Stimulated activated CD4-positive, alpha-beta T cell treated with anti-CD3 and anti-CD28 coated beads, Interleukin-15, amount 100 ng/mL, for 48 hours (primary cell): ENCODE results near the gene EFCAB11.
"Not testable (repeated sequence)": the region's sequence is repeated elsewhere in the genome, so short reads cannot be mapped to it uniquely, and the experiment has no call there.

Experiments
- DNase-seq, 2 donors: peaks; one replicate each; pipeline ENCODE4 v3.0.0-alpha.2; 2020; ENCODE audit warnings: low read depth in 2 of 2

The EFCAB11 gene

DNA sequence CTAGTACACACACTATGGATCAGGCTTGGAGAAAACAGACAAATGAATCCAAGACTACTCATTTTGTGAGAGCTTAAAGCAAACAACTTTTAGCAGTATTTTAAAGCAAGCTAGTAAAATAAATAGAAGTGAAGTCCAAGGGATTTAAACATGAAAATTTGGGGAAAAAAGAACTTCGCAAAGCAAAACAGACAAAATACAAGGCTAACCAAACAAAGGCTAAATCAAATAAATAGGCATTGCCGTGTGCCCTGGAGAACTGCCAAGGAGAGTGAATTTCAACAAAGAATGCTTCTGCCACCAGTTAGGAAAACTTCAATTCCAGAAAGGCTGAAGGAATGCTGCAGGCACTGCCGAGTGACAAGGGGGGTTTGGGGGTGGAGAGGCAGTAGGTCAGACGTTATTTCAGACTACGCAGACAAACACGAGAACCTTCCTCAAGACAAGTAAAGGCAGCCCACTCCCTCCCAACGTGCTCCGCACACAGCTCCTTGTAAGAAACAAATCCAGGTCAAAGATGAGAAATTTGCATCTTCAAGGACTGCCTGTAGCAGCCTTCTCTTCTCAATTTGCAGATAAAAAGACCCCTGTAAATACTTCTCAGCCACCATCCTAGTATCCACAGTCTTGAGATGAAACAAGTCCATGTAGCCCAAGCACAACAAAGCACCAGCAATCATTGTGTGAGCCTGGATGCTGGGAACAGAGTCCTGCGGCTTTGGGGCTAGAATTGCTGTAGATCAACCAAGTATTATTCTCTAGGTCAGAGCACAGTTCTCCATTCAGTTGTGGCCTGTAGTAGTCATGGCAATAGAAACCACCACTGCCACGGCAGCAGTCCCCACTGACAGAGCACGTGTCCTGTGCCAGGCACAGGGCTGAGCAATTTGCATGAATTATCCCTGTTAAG is 43.3 kb downstream of the EFCAB11 start:
- no peak for DNase-seq

GRCh38 chr14:89910691-89911009 is 43.9 kb downstream of the EFCAB11 start:
- no peak for DNase-seq

GRCh38 chr14:89909586-89909985 is 44.9 kb downstream of the EFCAB11 start:
- DNase-seq = no peak

- DNase-seq = no peak
Measured at GRCh38 chr14:89908712-89909450, 45.6 kb downstream of the EFCAB11 start.

DNA sequence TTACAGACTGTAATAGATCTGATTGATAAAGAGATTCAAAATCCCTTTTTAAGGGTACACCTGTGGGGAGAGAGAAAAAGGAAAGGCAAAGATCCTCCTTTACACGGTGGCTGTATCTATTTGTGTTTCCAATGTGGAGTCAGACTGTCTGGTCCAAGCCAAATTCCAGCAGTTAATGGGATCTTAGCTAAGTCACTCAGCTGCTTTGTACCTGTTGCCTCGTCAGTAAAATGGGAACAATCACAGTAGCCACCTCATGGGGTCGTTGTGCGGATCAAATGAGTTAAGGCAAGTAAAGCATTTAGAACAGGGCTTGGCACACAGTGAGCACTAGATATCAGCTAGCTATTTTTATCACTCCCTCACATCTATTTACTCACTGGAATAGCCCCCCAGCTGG is 46.9 kb downstream of the EFCAB11 start:
- no peak for DNase-seq

- DNase-seq = no peak
Measured at GRCh38 chr14:89906000-89906399, 48.5 kb downstream of the EFCAB11 start.

DNA sequence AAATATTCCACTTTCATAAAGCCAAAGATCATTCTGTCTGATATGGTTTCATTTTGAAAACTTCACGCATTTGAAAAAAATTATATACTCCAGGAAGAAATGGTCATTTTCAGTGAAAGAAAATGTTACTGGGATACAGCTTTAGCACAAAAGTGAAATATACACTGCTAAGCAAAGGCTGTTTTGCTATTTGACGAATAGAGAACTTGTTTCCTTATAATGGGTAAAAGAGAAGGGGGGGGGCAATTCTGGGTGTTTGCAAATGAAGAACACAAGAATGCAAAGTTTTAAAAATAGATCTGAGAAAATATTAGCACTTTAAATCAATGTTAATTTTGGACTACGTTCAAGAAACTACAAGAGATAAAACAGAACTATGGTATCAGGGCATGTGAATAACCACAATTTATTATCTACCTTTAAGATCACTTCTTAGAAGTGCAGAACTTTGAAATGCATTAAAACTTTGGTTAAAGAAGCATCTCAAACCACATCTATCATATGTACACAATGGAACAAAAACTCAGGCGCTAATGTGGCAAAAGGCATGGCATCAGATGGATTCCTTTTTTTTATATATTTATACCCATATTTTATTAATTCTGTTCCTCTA is 51.1 kb downstream of the EFCAB11 start:
- no peak for DNase-seq

DNA sequence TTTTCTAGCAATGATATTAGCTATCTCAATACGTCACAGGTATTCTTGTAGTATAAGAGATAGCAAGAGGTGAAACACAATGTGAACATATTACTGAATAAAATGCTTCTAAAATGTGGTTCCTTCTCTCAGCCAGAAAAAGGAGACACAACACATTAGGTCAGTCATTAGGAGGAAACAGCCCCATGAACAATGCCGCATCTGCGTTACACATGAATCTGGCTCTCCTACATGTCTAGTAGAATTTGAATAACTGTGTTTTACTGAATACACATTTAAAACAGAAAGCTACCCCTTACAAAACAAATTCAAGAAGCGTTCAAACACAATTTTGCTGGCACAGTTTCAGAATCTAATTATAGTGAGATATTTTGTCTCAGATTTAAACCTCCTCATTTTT is 51.6 kb downstream of the EFCAB11 start:
- no peak for DNase-seq

DNA sequence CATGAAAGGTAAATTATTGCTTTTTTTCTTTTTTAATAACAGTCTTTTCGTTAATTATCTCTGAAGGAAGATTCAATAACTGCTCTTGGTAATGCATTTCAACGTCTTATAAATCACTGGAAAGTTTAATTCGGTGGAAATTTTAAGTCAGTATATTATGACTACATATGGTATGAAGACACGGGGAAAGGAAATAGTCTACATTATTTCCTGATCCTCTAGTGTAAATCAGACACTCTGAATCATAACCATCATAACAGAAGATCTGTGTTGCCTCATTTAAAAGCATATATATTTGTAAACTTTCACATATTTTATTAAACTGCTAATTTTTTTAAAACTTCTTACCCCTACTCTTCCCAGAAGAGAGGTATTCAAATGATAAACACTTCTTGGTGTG is 53.7 kb downstream of the EFCAB11 start:
- DNase-seq = no peak

GRCh38 chr14:89899917-89900663 is 54.4 kb downstream of the EFCAB11 start:
- DNase-seq = no peak

DNA sequence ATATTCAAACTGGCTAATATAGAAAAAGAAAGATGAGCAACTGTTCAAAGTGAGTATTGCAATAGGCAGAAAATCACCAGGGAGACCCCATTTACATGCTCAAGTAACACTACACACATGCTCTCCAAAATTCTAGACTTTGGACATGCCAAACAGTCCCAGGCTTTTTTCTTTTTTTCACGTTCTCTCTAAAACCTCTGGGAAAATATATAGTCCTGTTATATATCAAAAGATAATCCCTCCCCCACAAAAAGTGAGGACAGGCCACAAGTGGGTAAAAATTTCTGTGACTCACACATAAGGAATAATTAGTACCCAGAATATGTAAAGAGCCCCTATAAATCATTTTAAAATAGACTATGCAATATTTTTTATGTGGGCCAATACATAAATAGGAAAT is 55.2 kb downstream of the EFCAB11 start:
- DNase-seq = no peak

DNA sequence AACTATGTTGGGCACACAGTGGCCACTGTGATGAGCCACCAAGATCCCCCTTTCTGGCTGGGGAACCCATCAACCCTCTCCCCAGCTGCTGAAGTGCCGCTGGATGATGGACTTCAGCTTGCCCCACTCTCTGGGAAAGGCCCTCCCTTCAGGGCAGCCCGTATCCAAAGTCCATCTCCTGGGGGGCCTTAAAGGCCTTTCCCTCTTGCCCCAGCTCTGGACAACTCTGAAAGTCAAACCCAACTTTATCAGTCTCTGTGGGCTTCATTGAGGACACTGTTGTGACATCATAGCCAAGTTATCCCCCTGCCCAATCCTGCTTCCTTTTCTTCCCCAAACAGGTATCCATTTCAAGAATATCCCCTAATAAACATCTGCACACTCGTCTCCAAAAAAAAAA is 61.1 kb downstream of the EFCAB11 start:
- not testable (repeated sequence) for DNase-seq

DNA sequence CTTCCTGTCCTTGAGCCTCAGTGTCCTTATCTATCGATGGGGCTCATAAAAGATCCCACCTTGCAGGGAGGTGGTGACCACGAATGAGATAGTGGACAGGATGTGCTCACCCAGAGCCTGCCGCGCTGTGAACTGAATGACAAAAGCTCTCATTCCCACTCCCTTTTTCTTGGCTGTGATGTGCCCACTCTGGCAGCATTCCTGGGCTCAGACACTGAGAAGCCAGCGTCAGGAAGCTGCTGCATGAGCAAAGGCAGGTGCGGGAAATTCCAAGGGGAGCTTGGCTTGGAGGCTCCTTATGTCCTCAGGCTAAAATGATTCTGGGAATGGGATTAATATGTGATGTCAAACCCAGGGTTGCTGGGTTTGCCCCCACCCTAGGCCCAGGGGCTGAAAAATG is 61.6 kb downstream of the EFCAB11 start:
- no peak for DNase-seq

DNA sequence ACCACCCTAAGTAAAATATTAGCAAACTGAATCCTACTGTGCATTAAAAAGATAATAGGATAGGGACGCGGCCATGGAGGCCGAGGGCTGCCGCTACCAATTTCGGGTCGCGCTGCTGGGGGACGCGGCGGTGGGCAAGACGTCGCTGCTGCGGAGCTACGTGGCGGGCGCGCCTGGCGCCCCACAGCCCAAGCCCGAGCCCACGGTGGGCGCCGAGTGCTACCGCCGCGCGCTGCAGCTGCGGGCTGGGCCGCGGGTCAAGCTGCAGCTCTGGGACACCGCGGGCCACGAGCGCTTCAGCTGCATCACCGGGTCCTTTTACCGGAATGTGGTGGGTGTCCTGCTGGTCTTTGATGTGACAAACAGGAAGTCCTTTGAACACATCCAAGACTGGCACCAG is 62.8 kb downstream of the EFCAB11 start:
- DNase-seq = not testable (repeated sequence)

DNA sequence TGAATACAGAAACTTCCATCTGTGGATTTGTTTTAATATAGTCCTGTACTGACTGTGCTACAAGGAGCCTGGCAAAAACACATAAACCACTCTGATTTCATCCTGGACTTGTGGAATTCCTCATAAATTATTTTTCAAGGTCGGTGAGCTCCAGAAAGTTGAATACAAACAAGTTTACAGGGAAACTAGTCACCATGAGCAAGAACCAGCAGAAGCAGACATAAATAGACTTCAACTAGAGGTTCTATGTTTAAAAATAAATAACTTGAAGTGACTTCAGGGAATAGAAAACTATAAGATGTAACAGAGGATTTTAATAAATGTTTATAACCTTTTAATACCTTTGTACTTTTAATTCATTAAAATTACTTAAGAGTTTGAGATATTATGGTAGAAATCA is 63.5 kb downstream of the EFCAB11 start:
- DNase-seq = no peak

- no peak for DNase-seq
Measured at GRCh38 chr14:89890589-89890988, 63.9 kb downstream of the EFCAB11 start.

DNA sequence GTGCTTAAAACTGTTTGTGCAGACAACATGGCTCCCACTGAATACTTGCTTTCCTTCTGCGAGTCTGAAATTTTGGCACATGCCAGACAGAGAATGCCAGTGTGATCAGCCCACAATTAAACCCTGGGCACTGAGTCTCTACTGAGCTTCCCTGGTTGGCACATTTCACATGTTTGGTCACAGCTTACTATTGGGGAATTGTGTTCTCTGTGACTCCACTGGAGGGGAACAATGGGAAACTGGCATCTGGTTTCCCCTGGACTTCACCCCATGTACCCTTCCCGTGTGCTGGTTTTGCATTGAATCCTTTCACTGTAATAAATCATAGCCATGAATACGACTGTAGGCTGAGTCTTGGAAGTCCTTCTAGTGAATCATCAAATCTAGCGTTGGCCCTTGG is 64.9 kb downstream of the EFCAB11 start:
- DNase-seq = no peak

GRCh38 chr14:89884761-89885160 is 69.8 kb downstream of the EFCAB11 start:
- no peak for DNase-seq

- no peak for DNase-seq
Measured at GRCh38 chr14:89881839-89882238, 72.7 kb downstream of the EFCAB11 start.

DNA sequence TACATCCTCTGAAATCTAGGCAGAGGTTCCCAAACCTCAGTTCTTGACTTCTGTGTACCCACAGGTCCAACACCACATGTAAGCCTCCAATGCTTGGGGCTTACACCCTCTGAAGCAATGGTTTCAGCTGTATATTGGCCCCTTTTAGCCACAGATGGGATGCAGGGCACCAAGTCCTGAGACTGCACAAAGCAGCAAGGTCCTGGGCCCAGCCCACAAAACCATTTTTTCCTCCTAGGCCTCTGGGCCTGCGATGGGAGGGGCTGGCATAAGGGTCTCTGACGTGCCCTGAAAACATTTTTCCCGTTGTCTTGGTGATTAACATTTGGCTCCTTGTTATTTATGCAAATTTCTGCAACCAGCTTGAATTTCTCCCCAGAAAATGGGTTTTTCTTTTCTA is 80.4 kb downstream of the EFCAB11 start:
- DNase-seq = not testable (repeated sequence)

DNA sequence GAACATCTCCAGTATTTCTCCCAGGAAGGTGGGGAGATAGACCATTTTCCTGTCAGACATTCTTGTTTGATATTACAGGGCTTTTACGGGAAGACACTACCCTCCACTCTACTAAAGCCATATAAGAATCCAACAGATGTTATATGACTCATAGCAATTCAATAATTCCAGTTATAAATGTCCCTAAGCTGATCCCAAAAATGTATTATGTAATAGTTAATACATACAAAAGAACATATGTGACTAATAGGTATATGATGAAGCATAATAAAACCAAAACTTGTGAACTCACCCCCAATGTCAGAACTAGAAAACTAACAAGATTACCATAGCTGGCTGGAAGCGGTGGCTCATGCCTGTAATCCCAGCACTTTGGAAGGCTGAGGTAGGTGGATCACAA is 84.2 kb downstream of the EFCAB11 start:
- DNase-seq = no peak

DNA sequence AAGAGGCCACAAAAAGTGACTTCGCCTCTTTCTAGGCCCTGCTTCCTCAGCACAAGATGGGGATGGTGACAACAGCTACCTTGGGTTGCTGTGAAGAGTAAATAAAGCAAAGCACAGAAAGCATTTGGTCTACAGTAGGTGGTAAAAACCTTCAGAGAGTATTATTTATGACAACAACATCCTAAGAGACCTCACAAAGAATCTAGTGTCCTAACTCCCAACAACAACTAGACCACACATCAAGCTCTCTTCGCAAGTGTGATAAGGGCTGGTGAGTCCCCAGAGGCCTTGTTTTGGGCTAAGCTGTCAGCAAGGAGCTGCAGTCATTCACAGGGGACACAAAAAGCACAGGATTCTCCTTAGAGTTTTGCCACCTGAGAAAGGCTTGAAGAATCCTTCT is 84.9 kb downstream of the EFCAB11 start:
- no peak for DNase-seq
